ENCODE measurements around the gene LDAH.

The LDAH gene

DNA sequence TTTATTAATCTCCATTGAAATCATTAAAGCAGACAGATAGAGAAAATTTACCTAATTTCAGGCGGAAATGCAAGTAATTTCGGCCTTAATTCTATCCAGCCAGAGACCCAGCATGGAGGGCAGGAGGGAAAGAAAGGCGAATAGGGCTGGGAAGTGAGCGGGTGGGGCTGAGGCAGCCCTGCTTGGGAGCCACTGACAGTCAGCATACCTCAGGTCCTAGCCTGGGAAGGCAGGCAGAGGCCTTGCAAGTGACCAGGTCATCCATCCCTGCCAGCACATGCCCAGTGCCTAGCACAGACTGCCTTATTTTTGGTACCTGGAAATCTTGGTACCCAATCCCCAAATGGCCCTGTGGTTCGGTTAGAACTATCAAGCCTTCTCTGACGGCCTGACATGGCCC is 154.4 kb downstream of the LDAH start:
- no peak for DNase-seq (ENCODE audit: low spot score)
- peaks cover 95% of the 10 kb centered on the region for H3K27me3 ChIP-seq (ENCODE audit: insufficient read depth, poor library complexity, severe bottlenecking)
- TF ChIP-seq, protein P1, sequence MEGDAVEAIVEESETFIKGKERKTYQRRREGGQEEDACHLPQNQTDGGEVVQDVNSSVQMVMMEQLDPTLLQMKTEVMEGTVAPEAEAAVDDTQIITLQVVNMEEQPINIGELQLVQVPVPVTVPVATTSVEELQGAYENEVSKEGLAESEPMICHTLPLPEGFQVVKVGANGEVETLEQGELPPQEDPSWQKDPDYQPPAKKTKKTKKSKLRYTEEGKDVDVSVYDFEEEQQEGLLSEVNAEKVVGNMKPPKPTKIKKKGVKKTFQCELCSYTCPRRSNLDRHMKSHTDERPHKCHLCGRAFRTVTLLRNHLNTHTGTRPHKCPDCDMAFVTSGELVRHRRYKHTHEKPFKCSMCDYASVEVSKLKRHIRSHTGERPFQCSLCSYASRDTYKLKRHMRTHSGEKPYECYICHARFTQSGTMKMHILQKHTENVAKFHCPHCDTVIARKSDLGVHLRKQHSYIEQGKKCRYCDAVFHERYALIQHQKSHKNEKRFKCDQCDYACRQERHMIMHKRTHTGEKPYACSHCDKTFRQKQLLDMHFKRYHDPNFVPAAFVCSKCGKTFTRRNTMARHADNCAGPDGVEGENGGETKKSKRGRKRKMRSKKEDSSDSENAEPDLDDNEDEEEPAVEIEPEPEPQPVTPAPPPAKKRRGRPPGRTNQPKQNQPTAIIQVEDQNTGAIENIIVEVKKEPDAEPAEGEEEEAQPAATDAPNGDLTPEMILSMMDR (IDR thresholded peaks at IDR 0.05; ENCODE audit: poor library complexity, severe bottlenecking): no peak
- H3K36me3 ChIP-seq (ENCODE audit: low read depth): no peaks in the 10 kb centered on the region
- H3K27ac ChIP-seq (ENCODE audit: poor library complexity, severe bottlenecking): no peak overlapping the region
- ATAC-seq (ENCODE audit: low read depth): no peak
- no peaks in the 10 kb centered on the region for H3K9me3 ChIP-seq (ENCODE audit: severe bottlenecking)
- H3K4me1 ChIP-seq (ENCODE audit: insufficient read depth, poor library complexity, severe bottlenecking): no peaks in the 10 kb centered on the region
- no peak overlapping the region for H3K4me3 ChIP-seq (ENCODE audit: severe bottlenecking)

GRCh38 chr2:20667531-20668401 is 155.1 kb downstream of the LDAH start:
- ATAC-seq (ENCODE audit: low read depth) (no peak; the same call in 2 of the 3 replicates), DNase-seq (ENCODE audit: low spot score) (no peak)
- Histone ChIP-seq H3K4me3 (ENCODE audit: severe bottlenecking) (peak overlapping the region; percentile 8), H3K27ac (ENCODE audit: poor library complexity, severe bottlenecking) (no peak overlapping the region), H3K9me3 (ENCODE audit: severe bottlenecking) (no peaks in the 10 kb centered on the region), H3K27me3 (ENCODE audit: insufficient read depth, poor library complexity, severe bottlenecking) (peaks cover 93% of the 10 kb centered on the region), H3K4me1 (ENCODE audit: insufficient read depth, poor library complexity, severe bottlenecking) (no peaks in the 10 kb centered on the region), H3K36me3 (ENCODE audit: low read depth) (no peaks in the 10 kb centered on the region)
- TF ChIP-seq, protein P1 (IDR thresholded peaks at IDR 0.05; ENCODE audit: poor library complexity, severe bottlenecking): no peak

GRCh38 chr2:20667151-20667530 is 155.8 kb downstream of the LDAH start:
- no peak for DNase-seq (ENCODE audit: low spot score)

DNA sequence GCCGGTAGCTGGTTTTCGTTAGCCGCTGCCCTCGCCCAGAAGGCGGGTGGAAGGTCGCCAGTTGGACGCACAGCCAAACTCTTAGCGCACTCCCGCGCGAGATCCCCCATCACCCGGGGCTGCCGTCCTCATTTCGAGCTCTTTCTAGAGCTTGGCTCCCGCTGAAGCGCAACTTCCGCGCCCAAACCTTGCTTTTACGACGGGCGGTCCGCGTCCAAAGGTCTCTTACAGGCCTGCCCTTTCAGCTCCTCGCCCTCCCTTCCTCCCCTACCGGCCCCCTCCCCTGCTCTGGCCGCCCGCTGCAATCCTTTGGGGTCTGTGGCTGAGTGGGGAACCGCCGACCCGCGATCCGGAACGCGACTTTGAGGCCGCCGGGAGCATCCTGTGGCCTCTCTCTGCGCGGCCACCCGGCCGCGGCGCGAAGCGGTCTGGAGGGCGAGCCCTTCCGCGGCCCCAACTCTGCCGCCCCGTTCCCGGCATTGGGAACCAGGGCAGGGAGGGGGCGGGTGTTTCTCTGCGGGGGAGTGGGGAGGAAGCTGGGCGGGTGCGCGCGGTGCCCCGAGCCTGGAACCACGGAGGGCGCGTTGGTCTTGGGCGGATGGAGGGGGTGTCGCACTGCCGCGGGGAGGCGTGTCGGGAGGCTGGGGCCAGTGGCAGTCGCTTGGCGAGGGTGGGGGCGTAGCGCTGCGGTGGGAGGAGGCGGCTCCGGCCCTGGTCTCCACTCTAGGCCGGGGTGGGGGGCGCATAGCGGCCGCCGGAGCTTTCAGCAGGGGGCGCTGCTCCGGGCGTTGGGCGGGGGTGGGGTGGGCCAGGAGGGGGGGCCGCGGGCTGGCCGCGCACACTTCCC is 156.4 kb downstream of the LDAH start, which contains the start of gene GDF7:
Gene GDF7 (plus strand): TSS at position 841 of the 847 bp plus-strand sequence. CDS start 96 bp downstream, outside the sequence.
- H3K27me3 ChIP-seq (ENCODE audit: insufficient read depth, poor library complexity, severe bottlenecking): peaks cover 92% of the 10 kb centered on the region
- no peaks in the 10 kb centered on the region for H3K36me3 ChIP-seq (ENCODE audit: low read depth)
- no peaks in the 10 kb centered on the region for H3K4me1 ChIP-seq (ENCODE audit: insufficient read depth, poor library complexity, severe bottlenecking)
- TF ChIP-seq, protein P1 (IDR thresholded peaks at IDR 0.05; ENCODE audit: poor library complexity, severe bottlenecking): no peak
- ATAC-seq (ENCODE audit: low read depth) (no peak), DNase-seq (ENCODE audit: low spot score) (no peak)
- peak within 1 kb of the TSS; percentile 8 for H3K4me3 ChIP-seq (ENCODE audit: severe bottlenecking)
- H3K9me3 ChIP-seq (ENCODE audit: severe bottlenecking): no peaks in the 10 kb centered on the region
- H3K27ac ChIP-seq (ENCODE audit: poor library complexity, severe bottlenecking): no peak within 1 kb of the TSS

More at GRCh38 chr2:20667151-20667530, 155.8 kb downstream of the LDAH start:
- no peak for ATAC-seq (ENCODE audit: low read depth)
- H3K27me3 ChIP-seq (ENCODE audit: insufficient read depth, poor library complexity, severe bottlenecking): peaks cover 93% of the 10 kb centered on the region
- H3K4me1 ChIP-seq (ENCODE audit: insufficient read depth, poor library complexity, severe bottlenecking): no peaks in the 10 kb centered on the region
- peak overlapping the region; percentile 8 for H3K4me3 ChIP-seq (ENCODE audit: severe bottlenecking)
- no peak overlapping the region for H3K27ac ChIP-seq (ENCODE audit: poor library complexity, severe bottlenecking)
- TF ChIP-seq, protein P1 (IDR thresholded peaks at IDR 0.05; ENCODE audit: poor library complexity, severe bottlenecking): no peak
- H3K9me3 ChIP-seq (ENCODE audit: severe bottlenecking): no peaks in the 10 kb centered on the region
- H3K36me3 ChIP-seq (ENCODE audit: low read depth): no peaks in the 10 kb centered on the region

All from RWPE2 (cell line).